ENCODE results near the gene TMEM255B. TPM values are rescaled to one million over a fixed set of nuclear protein-coding genes. Genes with fewer than 3 reads are reported as not detected.

TMEM255B gene
- total and polyA plus RNA-seq, 9 donors, result 0.60 to 18.6 (median 7.9) TPM

DNA sequence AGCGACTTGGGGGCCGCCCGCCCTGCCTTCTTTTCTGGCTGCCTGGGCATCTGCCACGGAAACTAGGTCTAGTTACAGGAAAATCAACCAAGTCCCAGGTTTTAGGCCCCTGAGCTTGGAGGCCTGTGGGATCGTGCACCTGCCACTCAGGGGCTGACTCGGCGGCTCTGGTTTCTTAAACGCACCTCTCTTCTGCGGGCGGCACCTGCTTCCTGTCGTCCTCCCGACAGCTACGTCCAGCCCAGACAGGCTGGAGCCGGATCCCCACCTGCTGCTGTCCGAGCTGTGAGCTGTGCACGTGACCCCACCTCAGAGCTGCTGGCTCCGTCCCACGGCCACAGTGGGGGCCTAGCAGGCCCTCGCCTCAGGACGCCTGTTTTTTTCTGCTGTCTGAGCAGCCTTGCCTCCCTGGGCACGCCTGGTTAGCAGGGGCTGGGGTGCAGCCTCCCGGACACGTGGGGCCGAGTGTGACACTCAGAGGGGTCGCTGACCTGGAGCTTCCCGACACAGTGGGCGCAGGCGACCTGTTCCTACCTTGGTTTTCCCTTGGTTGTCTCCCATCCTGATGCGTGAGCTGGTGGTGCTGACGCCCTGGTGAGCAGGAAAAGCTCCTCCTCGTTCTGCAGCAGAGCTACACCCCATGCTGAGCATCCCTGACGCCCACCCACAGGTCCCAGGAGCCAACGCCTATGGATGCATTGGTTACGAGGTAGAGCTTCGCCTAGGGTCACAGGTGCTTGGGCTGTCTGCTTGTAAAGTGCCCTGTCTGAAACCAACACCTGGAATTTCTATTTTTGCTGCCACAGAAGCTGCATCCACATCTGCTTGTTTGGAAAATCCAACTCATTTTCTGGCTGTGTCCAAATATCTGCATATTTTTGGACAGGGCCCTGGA lies 17.5 kb downstream of the TMEM255B start:
- H3K27me3 ChIP-seq, result no peaks in the 10 kb centered on the region
- DNase-seq, result peak in 1 of 5 donors; percentile 29
- no peak overlapping the region for H3K4me3 ChIP-seq
- no peak for TF ChIP-seq POLR2A (IDR thresholded peaks at IDR 0.05)
- no peak for TF ChIP-seq CTCF (IDR thresholded peaks at IDR 0.05)
- TF ChIP-seq EP300 (IDR thresholded peaks at IDR 0.05), result no peak
- H3K9me3 ChIP-seq, result no peaks in the 10 kb centered on the region
- no peaks in the 10 kb centered on the region for H3K4me1 ChIP-seq (ENCODE audit: insufficient read depth)
- H3K27ac ChIP-seq, result no peak overlapping the region
- WGBS, 3 donors, result 64 to 75% (median 74%) methylated on average over 35 of the region's 35 CpGs
- no peaks in the 10 kb centered on the region for H3K36me3 ChIP-seq
- intact Hi-C loops (cut with DNase I), result no loop called here

- Histone ChIP-seq H3K4me1 (ENCODE audit: insufficient read depth) (no peaks in the 10 kb centered on the region), H3K36me3 (no peaks in the 10 kb centered on the region), H3K9me3 (no peaks in the 10 kb centered on the region), H3K4me3 (no peak overlapping the region), H3K27me3 (no peaks in the 10 kb centered on the region), H3K27ac (no peak overlapping the region)
- TF ChIP-seq EP300 (IDR thresholded peaks at IDR 0.05) (no peak), CTCF (IDR thresholded peaks at IDR 0.05) (no peak), POLR2A (IDR thresholded peaks at IDR 0.05) (no peak)
- peak in 1 of 5 donors; percentile 38 for DNase-seq
- intact Hi-C loops (cut with DNase I), result no loop called here
- 31 to 61% (median 34%) methylated on average over 14 to 29 of the region's 29 CpGs for WGBS, 3 donors
Observed at GRCh38 chr13:113777311-113778260, 18.6 kb downstream of the TMEM255B start.

DNA sequence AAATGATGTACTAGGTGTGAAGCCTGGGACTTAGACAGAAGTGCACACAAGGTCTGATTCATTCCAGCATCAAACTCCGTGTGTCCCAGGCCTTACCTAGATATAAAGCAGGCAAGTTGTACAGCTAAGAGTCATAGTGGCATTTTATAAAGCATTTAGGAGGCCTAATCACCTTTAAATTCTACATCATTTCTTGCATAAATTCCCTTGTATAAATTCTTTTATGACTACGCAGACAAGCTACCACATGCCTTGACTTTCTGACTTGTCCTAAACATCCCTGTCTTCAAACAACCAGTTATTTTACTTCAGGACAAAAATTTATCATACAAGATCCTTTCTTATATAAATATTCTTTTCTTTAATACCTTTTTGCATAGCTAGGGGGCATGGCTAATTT lies 22.5 kb downstream of the TMEM255B start:
- intact Hi-C loops (cut with DNase I), result no loop called here
- Histone ChIP-seq H3K36me3 (no peaks in the 10 kb centered on the region), H3K9me3 (no peaks in the 10 kb centered on the region), H3K27me3 (no peaks in the 10 kb centered on the region), H3K4me3 (no peak overlapping the region), H3K4me1 (ENCODE audit: insufficient read depth) (no peaks in the 10 kb centered on the region), H3K27ac (no peak overlapping the region)
- TF ChIP-seq EP300 (IDR thresholded peaks at IDR 0.05) (no peak), CTCF (IDR thresholded peaks at IDR 0.05) (no peak), POLR2A (IDR thresholded peaks at IDR 0.05) (no peak)
- 63 to 79% (median 72%) methylated on average over 2 of the region's 2 CpGs for WGBS, 3 donors
- no peak for DNase-seq

DNA sequence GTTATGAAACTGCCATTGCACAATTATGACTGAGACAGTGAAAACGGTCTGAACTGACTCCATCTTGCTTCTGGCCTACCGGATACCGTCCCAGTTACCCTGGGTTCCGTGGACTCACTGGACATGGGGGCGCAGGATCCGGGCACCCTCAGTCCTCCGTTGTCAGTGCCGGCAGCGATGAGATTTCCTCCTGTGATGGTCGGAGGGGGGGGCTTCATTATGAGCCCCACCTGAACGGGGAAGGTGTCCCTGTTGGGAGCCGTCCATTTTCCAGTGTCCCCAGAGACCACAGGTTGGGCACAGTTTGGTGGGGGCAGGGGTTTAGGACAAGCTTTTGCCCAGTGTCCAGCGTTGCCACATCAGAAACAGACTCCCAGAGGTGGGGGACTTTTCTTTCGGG lies 23.4 kb downstream of the TMEM255B start:
- DNase-seq, result peak in 1 of 5 donors; percentile 13
- TF ChIP-seq CTCF (IDR thresholded peaks at IDR 0.05) (no peak), POLR2A (IDR thresholded peaks at IDR 0.05) (no peak), EP300 (IDR thresholded peaks at IDR 0.05) (no peak)
- H3K4me1 ChIP-seq (ENCODE audit: insufficient read depth), result no peaks in the 10 kb centered on the region
- no peaks in the 10 kb centered on the region for H3K36me3 ChIP-seq
- no peaks in the 10 kb centered on the region for H3K9me3 ChIP-seq
- 77 to 80% (median 77%) methylated on average over 14 of the region's 14 CpGs for WGBS, 3 donors
- intact Hi-C loops (cut with DNase I), result no loop called here
- H3K27ac ChIP-seq, result no peak overlapping the region
- H3K27me3 ChIP-seq, result no peaks in the 10 kb centered on the region
- no peak overlapping the region for H3K4me3 ChIP-seq
